ENCODE data around the gene LDLRAP1.

LDLRAP1 gene

GRCh38 chr1:25617625-25618432 lies 74.4 kb downstream of the LDLRAP1 start:
- Histone ChIP-seq H4K20me1 (ENCODE audit: insufficient read depth) (no peaks in the 10 kb centered on the region), H3K4me1 (ENCODE audit: low read depth, poor library complexity, severe bottlenecking) (peaks cover 74% of the 10 kb centered on the region), H3K4me2 (peak overlapping the region; percentile 89), H2AFZ (ENCODE audit: low read depth) (peak overlapping the region; percentile 22; the same call in 1 of the 2 replicates), H3K79me2 (ENCODE audit: insufficient read depth, low read depth) (peaks cover 45% of the 10 kb centered on the region; the same call in 1 of the 2 replicates), H3K4me3 (IDR thresholded peaks at IDR 0.05; ENCODE audit: insufficient read depth, low read depth, low read length) (peak overlapping the region; percentile 60), H3K36me3 (ENCODE audit: insufficient read depth) (no peaks in the 10 kb centered on the region), H3K9ac (peak overlapping the region; percentile 54), H3K27me3 (ENCODE audit: insufficient read depth, low read depth) (peaks cover 7% of the 10 kb centered on the region; the same call in 1 of the 2 replicates), H3K27ac (peak overlapping the region; percentile 33; the same call in 1 of the 2 replicates)
- TF ChIP-seq CTCF (conservative IDR thresholded peaks at IDR 0.05; ENCODE audit: low read depth, low read length), result no peak

GRCh38 chr1:25618433-25618808 lies 75.0 kb downstream of the LDLRAP1 start:
- H3K4me1 ChIP-seq (ENCODE audit: low read depth, poor library complexity, severe bottlenecking), result peaks cover 79% of the 10 kb centered on the region
- H2AFZ ChIP-seq (ENCODE audit: low read depth), result no peak overlapping the region
- peaks cover 51% of the 10 kb centered on the region; the same call in 1 of the 2 replicates for H3K79me2 ChIP-seq (ENCODE audit: insufficient read depth, low read depth)
- peak overlapping the region; percentile 54; the same call in 1 of the 2 replicates for H3K9ac ChIP-seq
- peak overlapping the region; percentile 45; the same call in 1 of the 2 replicates for H3K27ac ChIP-seq
- peak overlapping the region; percentile 89 for H3K4me2 ChIP-seq
- no peaks in the 10 kb centered on the region for H4K20me1 ChIP-seq (ENCODE audit: insufficient read depth)
- no peak overlapping the region for H3K4me3 ChIP-seq (IDR thresholded peaks at IDR 0.05; ENCODE audit: insufficient read depth, low read depth, low read length)
- H3K27me3 ChIP-seq (ENCODE audit: insufficient read depth, low read depth), result peaks cover 7% of the 10 kb centered on the region; the same call in 1 of the 2 replicates
- H3K36me3 ChIP-seq (ENCODE audit: insufficient read depth), result no peaks in the 10 kb centered on the region
- no peak for TF ChIP-seq CTCF (conservative IDR thresholded peaks at IDR 0.05; ENCODE audit: low read depth, low read length)
